GM15510 (cell line): ENCODE data around the gene UBE2G2.

Source experiments
- POLR2A ChIP-seq: IDR thresholded peaks from 3 replicates; pipeline ENCODE4 v1.6.1; 2011; ENCODE audit warnings: borderline replicate concordance; ENCODE audit not compliant: insufficient read length; ENCODE audit errors: extremely low read depth

Gene UBE2G2

GRCh38 chr21:44804762-44805161, 3.1 kb upstream of the UBE2G2 start:
- no peak for TF ChIP-seq POLR2A

GRCh38 chr21:44803651-44804050, 2.0 kb upstream of the UBE2G2 start:
- no peak for TF ChIP-seq POLR2A

GRCh38 chr21:44802396-44803153, 955 bp upstream of the UBE2G2 start:
- TF ChIP-seq POLR2A, result no peak

- TF ChIP-seq POLR2A, result no peak
Measured at GRCh38 chr21:44800971-44801467, 601 bp downstream of the UBE2G2 start.

- TF ChIP-seq POLR2A, result no peak
Measured at GRCh38 chr21:44800103-44800502, 1.5 kb downstream of the UBE2G2 start.

- TF ChIP-seq POLR2A, result no peak
Measured at GRCh38 chr21:44799646-44800045, 2.0 kb downstream of the UBE2G2 start.

- no peak for TF ChIP-seq POLR2A
Measured at GRCh38 chr21:44797775-44798174, 3.8 kb downstream of the UBE2G2 start.

- no peak for TF ChIP-seq POLR2A
Measured at GRCh38 chr21:44795342-44795741, 6.3 kb downstream of the UBE2G2 start.

GRCh38 chr21:44793592-44794374, 7.8 kb downstream of the UBE2G2 start:
- no peak for TF ChIP-seq POLR2A

- no peak for TF ChIP-seq POLR2A
Measured at GRCh38 chr21:44792702-44793591, 8.7 kb downstream of the UBE2G2 start.

- no peak for TF ChIP-seq POLR2A
Measured at GRCh38 chr21:44791993-44792392, 9.6 kb downstream of the UBE2G2 start.

- no peak for TF ChIP-seq POLR2A
Measured at GRCh38 chr21:44791246-44791645, 10.4 kb downstream of the UBE2G2 start.

GRCh38 chr21:44790368-44790767, 11.3 kb downstream of the UBE2G2 start:
- TF ChIP-seq POLR2A, result no peak

- no peak for TF ChIP-seq POLR2A
Measured at GRCh38 chr21:44789880-44790279, 11.7 kb downstream of the UBE2G2 start.
